Ascending aorta (tissue), 2 donors: ENCODE data around the gene PLAC1. TPM values are rescaled to one million over a fixed set of nuclear protein-coding genes. Genes with fewer than 3 reads are reported as not detected.

Source experiments
- DNase-seq, 2 donors: peaks; one replicate each; pipeline ENCODE4 v3.0.0-alpha.2; 2019; ENCODE audit warnings: low spot score in 2 of 2
- H3K27ac ChIP-seq, 2 donors: fragments of 200-600 bp; sonication (generic); one replicate each; pipeline ENCODE4 v1.5.1; 2016 to 2017; ENCODE audit warnings: mild to moderate bottlenecking in 1 of 2
- H3K27me3 ChIP-seq: fragments of 200-600 bp; sonication (generic); one replicate; pipeline ENCODE4 v1.5.1; 2017
- H3K36me3 ChIP-seq, 2 donors: fragments of 200-600 bp; sonication (generic); one replicate each; pipeline ENCODE4 v1.5.1; 2016
- H3K4me1 ChIP-seq, 2 donors: fragments of 200-600 bp; sonication (generic); one replicate each; pipeline ENCODE4 v1.5.1; 2016 to 2017; ENCODE audit warnings: mild to moderate bottlenecking in 1 of 2
- H3K4me3 ChIP-seq, 2 donors: fragments of 200-600 bp; sonication (generic); one replicate each; pipeline ENCODE4 v1.5.1; 2016 to 2017; ENCODE audit warnings: mild to moderate bottlenecking in 1 of 2
- H3K9me3 ChIP-seq, 2 donors: fragments of 200-600 bp; sonication (generic); one replicate each; pipeline ENCODE4 v1.5.1; 2016
- CTCF ChIP-seq, 3 experiments: fragments of 200-600 bp in 2 of 3; fragments of 450-650 bp in 1 of 3; sonication (generic) in 2 of 3; IDR thresholded peaks; one replicate each; pipeline ENCODE4 v1.5.1; 2016 to 2019; ENCODE audit warnings: antibody characterized with exemption in 3 of 3, mild to moderate bottlenecking in 1 of 3, moderate library complexity in 1 of 3
- intact Hi-C: fragments of 100-400 bp; cut with DNase I; formaldehyde crosslinking; loops from one replicate; pipeline ENCODE4 v1.15.1; 2023
- total RNA-seq: library from RNA; depleted of rRNA; stranded (reverse); fragments of >200 nt; gene quantifications from one replicate; pipeline ENCODE4 v1.1.0, GENCODE V29; 2016

PLAC1 gene
- total RNA-seq, 1 donor from 2014 or later, result not detected

- Histone ChIP-seq H3K27me3 (no peaks in the 10 kb centered on the region), H3K27ac (no peak overlapping the region), H3K36me3 (no peaks in the 10 kb centered on the region), H3K4me1 (no peaks in the 10 kb centered on the region), H3K4me3 (no peak overlapping the region), H3K9me3 (no peaks in the 10 kb centered on the region)
- DNase-seq, result no peak
- TF ChIP-seq CTCF (IDR thresholded peaks at IDR 0.05), result no peak
- intact Hi-C loops, result no loop called here
Observed at GRCh38 chrX:134608153-134608552, 50.1 kb downstream of the PLAC1 start.

GRCh38 chrX:134607523-134607922, 50.7 kb downstream of the PLAC1 start:
- intact Hi-C loops, result no loop called here
- Histone ChIP-seq H3K36me3 (no peaks in the 10 kb centered on the region), H3K27me3 (no peaks in the 10 kb centered on the region), H3K4me3 (no peak overlapping the region), H3K4me1 (no peaks in the 10 kb centered on the region), H3K9me3 (no peaks in the 10 kb centered on the region), H3K27ac (no peak overlapping the region)
- no peak for TF ChIP-seq CTCF (IDR thresholded peaks at IDR 0.05)
- DNase-seq, result no peak

DNA sequence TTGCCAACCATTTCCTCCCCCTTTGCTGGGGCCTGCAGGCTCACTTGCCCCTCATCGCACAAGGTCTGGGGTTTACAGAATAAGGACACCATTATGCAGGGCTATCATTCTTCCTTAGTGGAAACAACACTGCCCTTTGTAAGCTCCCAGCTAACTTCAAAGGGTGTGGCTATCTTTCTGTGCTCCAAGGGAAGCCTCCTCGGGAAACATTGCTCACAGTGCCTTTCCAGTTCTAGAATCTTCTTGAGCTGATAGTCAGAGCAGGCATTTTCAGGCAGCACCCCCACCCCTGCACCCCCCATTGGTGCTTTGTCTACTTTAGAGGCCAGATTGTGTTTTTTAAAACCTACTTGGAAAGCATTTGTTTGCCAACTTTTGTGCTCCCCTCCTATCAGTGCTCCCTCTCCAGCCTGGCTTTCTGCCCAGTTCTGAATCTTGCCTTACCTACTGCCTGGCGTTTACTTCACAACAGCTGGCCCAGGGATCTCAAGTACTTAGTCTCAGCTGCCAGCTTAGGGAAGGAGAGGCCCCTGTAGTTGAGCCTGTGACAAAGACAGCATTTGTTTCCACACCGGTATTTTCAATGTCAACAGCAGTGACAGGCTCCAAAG, 53.5 kb downstream of the PLAC1 start:
- H3K9me3 ChIP-seq, result no peaks in the 10 kb centered on the region
- intact Hi-C loops, result no loop called here
- H3K4me1 ChIP-seq, result no peaks in the 10 kb centered on the region
- no peak for TF ChIP-seq CTCF (IDR thresholded peaks at IDR 0.05)
- H3K27me3 ChIP-seq, result no peaks in the 10 kb centered on the region
- DNase-seq, result no peak
- no peak overlapping the region for H3K4me3 ChIP-seq
- H3K36me3 ChIP-seq, result no peaks in the 10 kb centered on the region
- no peak overlapping the region for H3K27ac ChIP-seq

DNA sequence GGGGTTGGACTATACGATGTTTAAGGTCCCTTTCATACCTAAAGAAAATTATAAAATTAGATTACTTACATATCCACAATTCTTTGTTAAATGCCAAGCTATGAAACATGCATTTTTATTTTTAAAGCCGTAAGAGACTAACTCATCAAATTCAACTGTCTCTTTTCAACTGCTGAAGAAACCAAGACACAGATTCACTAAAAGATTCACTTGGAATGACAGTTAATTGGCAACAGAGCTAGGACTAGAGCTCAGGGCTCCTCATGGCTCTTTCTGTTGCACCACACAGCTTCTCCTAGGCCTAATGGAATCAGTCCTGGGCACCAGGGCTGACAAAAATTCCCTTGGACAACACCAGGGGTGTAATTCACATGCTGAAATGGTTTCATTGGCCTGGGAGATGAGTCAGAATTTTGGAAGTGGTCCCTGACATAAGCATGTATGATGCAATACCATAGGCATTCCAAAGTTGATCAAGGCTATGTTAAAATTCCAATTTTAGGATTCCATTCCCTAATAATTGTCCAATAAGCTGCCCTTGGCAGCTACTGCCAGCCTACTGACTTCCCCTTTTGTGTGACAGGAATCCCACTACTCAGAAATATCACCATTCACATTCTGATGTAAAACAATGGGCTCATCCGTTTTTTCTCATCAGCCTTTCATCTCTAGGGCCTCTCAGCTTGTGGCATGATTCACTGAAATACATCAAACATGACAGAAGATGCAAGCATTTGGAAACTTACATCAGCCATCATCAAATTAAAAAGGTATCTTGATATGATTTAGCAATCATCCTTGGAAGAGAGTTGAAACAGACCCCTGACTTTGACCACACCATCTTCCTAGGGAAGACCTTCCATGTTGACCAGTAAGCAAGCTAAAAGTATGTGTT, 54.2 kb downstream of the PLAC1 start:
- Histone ChIP-seq H3K9me3 (no peaks in the 10 kb centered on the region), H3K36me3 (no peaks in the 10 kb centered on the region), H3K27me3 (no peaks in the 10 kb centered on the region), H3K4me1 (peaks cover 0 to 1% of the 10 kb centered on the region in 2 donors), H3K4me3 (no peak overlapping the region), H3K27ac (no peak overlapping the region)
- intact Hi-C loops, result no loop called here
- TF ChIP-seq CTCF (IDR thresholded peaks at IDR 0.05), result no peak
- no peak for DNase-seq

- Histone ChIP-seq H3K27me3 (no peaks in the 10 kb centered on the region), H3K4me3 (no peak overlapping the region), H3K36me3 (no peaks in the 10 kb centered on the region), H3K27ac (no peak overlapping the region), H3K9me3 (no peaks in the 10 kb centered on the region), H3K4me1 (peaks cover 0 to 2% of the 10 kb centered on the region in 2 donors)
- intact Hi-C loops, result no loop called here
- DNase-seq, result no peak
- TF ChIP-seq CTCF (IDR thresholded peaks at IDR 0.05), result no peak
Observed at GRCh38 chrX:134602410-134602809, 55.9 kb downstream of the PLAC1 start.
